ENCODE data around the gene BUB1.
"Not testable (repeated sequence)": the region's sequence is repeated elsewhere in the genome, so short reads cannot be mapped to it uniquely, and the experiment has no call there.

The BUB1 gene

DNA sequence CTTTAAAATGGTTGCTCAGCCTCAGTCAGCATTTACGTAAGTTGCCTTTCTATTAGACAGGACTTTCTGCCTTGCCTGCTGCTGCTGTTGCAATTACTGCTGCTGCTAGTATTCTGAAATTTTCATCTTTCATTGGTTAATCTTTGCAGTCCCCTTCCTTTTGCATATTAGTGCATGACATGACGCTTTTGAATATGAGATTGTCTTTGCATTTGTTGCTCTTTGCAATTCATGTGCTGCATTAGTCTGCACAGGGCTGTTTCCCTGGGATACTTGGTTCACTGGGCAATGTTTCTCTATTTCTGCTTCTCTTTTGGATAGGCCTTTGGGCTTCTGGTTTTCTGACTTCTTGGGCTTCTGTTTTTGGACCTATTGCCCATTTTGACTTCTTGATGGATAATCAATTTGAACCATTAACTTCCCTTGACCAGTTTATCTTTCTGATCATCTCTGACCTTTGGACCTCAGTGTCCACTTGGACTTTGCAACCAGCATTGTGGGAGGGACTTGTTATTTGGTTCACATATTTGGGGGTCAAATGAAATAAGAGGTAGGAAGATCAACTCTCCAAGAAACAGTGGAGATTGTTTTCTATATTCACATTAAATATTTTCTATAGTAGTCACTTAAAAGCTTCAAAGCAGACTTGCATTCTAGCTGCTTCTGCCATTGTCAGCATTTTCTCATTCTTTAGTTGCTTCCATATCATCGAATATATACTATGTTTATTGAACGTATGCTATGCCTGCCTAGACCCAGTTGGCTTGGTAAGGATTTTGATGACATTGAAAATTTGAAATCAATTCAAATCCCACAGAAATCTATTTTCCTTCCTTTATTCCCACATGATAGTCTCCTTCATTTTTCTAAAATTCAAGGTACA is 12.5 kb upstream of the BUB1 start:
- DNase-seq: no peak

DNA sequence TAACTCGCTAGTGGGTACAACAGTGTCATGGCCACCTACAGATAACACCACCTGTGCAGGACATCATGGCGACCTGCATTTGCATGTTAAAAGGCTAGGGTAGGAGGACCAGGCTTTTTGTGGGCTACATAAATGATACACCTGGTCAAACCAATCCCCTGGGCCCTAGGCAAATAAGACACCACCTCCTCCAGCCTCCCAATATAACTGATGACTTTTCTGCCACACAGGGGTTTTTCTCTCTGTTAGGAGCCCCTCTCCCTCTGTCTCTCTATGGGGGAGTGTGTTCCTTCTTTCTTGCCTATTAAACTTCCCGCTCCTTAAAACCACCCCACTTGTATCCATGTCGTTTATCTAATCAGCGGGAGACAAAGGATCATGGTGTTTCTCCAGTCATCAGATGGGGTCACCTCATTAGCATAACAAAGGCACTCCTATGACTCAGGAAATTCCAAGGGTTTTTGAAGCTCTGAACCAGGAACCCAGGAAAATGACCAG is 10.8 kb upstream of the BUB1 start:
- no peak for DNase-seq

DNA sequence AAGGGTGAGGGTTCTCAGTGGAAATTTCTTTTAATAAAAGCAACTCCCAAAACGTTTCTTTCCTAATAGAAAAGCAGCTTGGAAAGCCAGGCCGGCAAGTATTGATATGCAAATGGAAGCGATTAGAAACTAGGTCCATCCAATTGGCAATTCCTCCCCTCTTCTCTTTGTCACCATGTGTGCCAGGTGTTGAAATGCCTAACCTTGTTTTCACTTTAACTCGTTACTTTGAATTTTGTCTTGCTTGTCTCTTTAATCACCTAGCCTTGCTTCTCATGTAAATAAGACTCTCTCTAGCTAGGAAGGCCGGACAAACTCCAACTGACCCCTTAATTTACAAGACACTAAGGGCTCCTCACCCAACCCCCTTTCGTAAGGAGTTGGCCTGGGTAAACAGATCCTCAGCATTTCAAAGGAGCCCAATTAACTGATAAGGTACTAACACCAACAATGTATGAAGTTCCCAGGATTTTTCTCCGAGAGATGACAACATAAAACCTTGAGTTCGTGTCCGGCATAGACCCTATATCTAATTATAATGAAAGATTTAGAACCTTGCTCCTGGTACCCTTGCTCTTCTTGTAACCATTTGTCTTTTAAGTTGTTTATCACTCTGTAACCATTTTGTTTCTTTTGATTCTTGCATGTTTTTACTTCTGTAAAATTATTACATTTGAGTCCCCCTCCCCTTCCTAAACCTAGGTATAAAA is 10.1 kb upstream of the BUB1 start:
- DNase-seq: not testable (repeated sequence)

DNA sequence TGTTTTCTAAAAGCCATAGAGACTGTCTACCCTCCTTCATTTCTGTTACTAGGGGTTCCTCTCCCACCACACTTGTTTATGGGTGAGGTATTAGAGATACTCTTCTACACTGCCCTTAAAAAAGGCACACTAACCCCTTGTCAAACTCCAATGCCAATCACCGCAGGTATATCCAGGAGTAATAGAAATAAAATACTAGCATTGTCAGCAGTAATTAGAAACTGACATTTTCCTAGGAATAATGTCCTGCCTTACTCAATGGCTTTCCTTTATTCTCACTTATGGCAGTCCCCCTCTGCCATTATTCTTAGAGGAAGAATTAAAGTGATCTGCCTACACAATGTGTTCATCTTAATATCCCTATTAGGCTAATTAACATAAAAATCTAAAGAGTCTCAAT is 5.0 kb upstream of the BUB1 start:
- DNase-seq: no peak

- DNase-seq: no peak
Measured at GRCh38 chr2:110682267-110682666, 4.4 kb upstream of the BUB1 start.

DNA sequence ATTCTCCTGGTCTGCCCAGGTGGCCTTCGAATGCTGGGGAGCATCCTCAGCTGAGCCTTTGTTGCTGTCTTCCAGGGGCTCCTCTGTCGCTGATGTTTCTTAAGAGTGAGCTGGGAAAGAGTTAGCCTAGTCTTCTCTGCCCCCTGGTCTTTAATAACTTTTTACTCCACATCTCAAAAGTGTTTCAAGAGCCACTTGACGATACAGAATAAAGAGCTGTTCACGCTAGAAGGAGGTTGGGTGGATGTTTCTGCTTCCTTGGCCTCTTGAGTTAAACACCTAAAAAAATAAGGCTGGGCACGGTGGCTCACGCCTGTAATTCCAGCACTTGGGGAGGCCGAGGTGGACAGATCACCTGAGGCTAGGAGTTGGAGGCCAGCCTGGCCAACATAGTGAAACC is 2.8 kb upstream of the BUB1 start:
- no peak for DNase-seq

DNA sequence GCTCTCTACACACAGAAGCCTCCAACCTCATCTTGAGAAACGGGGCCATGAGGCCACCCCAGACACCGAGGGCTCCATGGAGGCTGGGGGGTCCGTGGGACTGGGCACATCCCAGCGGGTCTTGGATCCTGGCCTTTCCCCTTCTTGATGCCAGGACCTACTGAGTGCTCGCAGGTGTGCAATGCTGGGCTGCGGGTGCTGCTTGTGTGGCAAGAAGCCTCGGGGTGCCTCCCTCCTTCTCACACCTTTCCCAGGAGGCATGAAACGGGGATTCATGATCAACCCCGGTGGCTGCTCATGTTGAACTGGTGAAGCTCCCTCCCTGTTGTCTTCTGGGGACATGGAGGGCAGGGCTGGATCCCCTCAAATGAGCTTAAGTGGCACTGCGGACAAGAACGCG is 2.0 kb upstream of the BUB1 start:
- no peak for DNase-seq

DNA sequence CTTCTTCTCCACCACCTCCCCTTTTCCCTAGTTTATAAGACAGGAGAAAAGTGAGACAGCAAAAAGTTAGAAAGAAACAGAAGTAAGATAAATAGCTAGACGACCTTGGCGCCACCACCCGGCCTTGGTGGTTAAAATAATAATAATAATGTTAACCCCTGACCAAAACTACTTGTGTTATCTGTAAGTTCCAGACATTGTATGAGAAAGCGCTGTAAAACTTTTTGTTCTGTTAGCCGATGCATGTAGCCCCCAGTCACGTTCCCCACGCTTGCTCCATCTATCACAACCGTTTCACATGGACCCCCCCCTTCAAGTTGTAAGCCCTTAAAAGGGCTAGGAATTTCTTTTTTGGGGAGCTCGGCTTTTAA is 1.5 kb upstream of the BUB1 start:
- no peak for DNase-seq

DNA sequence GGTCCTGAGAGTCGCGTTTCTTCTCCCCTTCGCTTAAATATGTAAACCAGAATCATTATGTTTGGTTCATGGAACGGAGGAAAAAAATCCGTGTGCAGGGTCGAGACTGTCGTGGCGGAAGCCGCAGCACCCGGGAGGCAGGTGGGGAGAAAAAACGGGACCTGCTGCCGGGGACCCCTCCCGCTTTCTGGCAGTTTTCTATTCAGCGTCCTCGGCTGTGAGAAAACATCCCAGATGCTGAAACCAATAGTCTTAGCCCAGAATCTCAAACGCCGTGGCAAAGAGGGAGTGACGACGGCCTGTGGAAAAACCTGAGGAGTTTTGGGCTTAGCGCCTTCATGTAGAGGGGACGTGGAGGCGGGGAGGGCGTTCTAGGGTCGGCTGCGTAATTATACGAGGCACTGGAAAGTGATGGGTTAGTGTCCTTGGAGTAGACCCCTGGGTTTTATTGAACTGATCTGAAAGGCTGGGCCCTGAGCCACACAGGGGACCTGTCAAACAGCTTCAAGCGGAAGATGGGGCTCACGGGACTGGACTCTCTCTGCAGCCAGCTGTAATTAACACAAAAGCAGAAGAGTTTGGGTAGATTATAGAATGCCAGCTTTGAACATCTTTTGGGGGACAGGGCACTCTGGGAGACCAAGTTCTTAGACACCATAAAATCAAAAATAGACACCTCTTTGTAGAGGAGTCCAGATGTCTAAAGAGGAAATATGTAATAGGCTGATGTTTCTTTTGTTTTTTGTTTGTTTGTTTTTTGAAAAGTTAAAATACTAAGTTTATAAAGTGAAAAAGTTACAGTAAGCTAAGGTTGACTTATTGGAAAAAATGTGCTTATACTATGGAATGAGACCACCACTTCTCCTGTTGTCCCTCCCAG is 834 bp upstream of the BUB1 start:
- no peak for DNase-seq

DNA sequence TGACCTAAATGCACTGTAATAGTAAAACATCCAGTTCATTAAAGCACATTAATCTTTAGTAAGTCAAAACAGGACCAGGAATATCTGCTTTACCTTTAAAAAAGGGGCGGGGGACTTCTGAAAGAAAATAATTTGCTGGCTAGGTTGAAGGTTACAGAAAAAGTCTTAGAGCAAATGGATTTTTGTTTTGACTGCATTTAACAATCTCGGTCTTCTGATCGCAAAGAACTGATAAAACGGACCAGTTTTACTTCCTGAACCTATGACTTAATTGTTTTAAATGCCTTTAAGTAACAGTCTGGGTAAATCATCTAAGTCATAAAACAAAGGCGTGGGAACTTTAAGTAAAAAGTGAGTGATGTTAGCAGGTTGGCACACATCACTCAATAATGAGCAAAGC is 783 bp downstream of the BUB1 start:
- no peak for DNase-seq

GRCh38 chr2:110675679-110676078 is 2.2 kb downstream of the BUB1 start:
- DNase-seq: no peak

GRCh38 chr2:110674620-110675555 is 3.0 kb downstream of the BUB1 start:
- no peak for DNase-seq

GRCh38 chr2:110673201-110673600 is 4.7 kb downstream of the BUB1 start:
- DNase-seq: no peak

DNA sequence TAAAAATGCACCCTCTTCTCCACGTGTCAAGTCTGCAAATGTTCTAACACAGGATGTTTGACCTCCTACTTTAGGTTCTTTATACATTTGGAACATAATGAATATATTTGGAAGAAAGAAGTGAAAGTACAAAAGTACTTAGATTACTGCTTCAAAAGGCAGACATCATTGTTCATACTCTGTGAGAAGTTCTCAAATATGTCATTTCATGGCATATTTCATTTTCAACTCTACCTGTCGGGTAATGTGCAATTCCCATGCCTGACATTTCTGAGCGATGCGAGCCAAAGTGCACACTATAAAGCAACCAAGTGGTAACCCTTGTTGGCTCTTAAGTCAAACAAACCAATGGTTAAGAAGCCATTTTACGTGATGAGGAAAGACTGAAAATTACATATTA is 7.0 kb downstream of the BUB1 start:
- DNase-seq: no peak

GRCh38 chr2:110669079-110669478 is 8.8 kb downstream of the BUB1 start:
- no peak for DNase-seq

GRCh38 chr2:110667071-110667470 is 10.8 kb downstream of the BUB1 start:
- DNase-seq: no peak

GRCh38 chr2:110664135-110664534 is 13.7 kb downstream of the BUB1 start:
- no peak for DNase-seq

GRCh38 chr2:110662560-110662959 is 15.3 kb downstream of the BUB1 start:
- DNase-seq: no peak

DNA sequence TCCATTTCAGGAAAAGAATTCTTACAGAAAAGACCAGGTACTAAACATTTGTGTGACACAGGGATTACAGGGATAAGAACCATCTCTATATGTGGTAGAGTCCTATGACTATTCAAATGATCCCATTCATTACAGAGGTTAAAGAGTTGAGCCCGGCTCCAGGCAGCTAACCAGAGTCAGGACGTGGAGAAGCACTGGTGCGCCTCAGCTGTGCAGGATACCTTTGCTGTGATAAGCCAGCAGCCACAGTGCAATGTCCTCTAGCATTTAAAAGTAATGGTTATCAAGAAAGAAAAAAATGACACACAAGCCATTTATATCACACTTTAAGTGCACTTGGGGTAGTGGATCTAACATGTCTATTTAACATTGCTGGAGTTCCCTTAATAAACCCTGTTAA is 17.3 kb downstream of the BUB1 start:
- DNase-seq: no peak

- DNase-seq: no peak
Measured at GRCh38 chr2:110659248-110659647, 18.6 kb downstream of the BUB1 start.

- no peak for DNase-seq
Measured at GRCh38 chr2:110657724-110658305, 20.0 kb downstream of the BUB1 start.

DNA sequence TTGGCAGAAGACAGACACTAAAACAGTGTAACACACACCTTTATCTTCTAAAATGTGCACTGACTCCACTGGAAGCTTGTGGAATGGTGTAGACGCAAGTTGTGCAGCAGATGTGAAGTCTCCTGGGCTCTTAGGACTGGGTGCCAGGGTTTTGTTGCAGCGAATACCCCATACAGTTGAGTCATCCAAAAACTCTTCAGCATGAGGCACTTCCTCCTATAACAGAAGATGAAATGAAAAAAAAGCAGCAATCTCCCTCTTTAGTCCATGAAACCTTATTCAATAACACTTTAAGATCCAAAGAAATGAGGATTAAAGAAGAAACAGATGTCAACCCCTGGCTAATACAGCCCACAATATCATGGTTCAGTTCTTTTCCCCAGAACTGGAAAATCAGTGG is 22.2 kb downstream of the BUB1 start:
- no peak for DNase-seq

Data from stimulated activated CD4-positive, alpha-beta T cell treated with anti-CD3 and anti-CD28 coated beads, Interleukin-1b, Interleukin-23, amount 100 ng/mL, for 48 hours (primary cell).